HG02870 (cell line): Measurements from ENCODE around the gene PHOSPHO1.
"Not testable (repeated sequence)": the region's sequence is repeated elsewhere in the genome, so short reads cannot be mapped to it uniquely, and the experiment has no call there.

Experiments used
- ATAC-seq: cut with Tn5 transposase; IDR thresholded peaks from one replicate; pipeline ENCODE4 v1.9.1; 2021; ENCODE audit warnings: mild to moderate bottlenecking, moderate library complexity; ENCODE audit not compliant: unreplicated experiment

The PHOSPHO1 gene

GRCh38 chr17:49194297-49194607 lies 36.3 kb downstream of the PHOSPHO1 start:
- no peak for ATAC-seq

GRCh38 chr17:49193513-49194296 lies 36.9 kb downstream of the PHOSPHO1 start:
- ATAC-seq, result no peak

- ATAC-seq, result peak; percentile 50
These were observed 38.5 kb downstream of the PHOSPHO1 start for GRCh38 chr17:49191917-49192741.

- peak; percentile 2 for ATAC-seq
These were observed 39.1 kb downstream of the PHOSPHO1 start for GRCh38 chr17:49191409-49191916.

- no peak for ATAC-seq
These were observed 39.7 kb downstream of the PHOSPHO1 start for GRCh38 chr17:49190932-49191331.

- no peak for ATAC-seq
These were observed 43.3 kb downstream of the PHOSPHO1 start for GRCh38 chr17:49187301-49187700.

- ATAC-seq, result not testable (repeated sequence)
These were observed 45.2 kb downstream of the PHOSPHO1 start for GRCh38 chr17:49185381-49185780.

- not testable (repeated sequence) for ATAC-seq
These were observed 46.1 kb downstream of the PHOSPHO1 start for GRCh38 chr17:49184522-49184921.

- no peak for ATAC-seq
These were observed 46.8 kb downstream of the PHOSPHO1 start for GRCh38 chr17:49183801-49184200.

- no peak for ATAC-seq
These were observed 47.2 kb downstream of the PHOSPHO1 start for GRCh38 chr17:49183341-49183740.

GRCh38 chr17:49180998-49181635 lies 49.5 kb downstream of the PHOSPHO1 start:
- ATAC-seq, result no peak

GRCh38 chr17:49180303-49180702 lies 50.3 kb downstream of the PHOSPHO1 start:
- no peak for ATAC-seq

GRCh38 chr17:49175978-49176377 lies 54.6 kb downstream of the PHOSPHO1 start:
- not testable (repeated sequence) for ATAC-seq
